NT2/D1 (cell line): ENCODE results near the gene ARMH2.

Source experiments
- DNase-seq: peaks from one replicate; pipeline ENCODE4 v3.0.0-alpha.2; 2011; ENCODE audit warnings: low read depth, low spot score
- H3K27me3 ChIP-seq: 2 replicates; pipeline ENCODE4 v1.6.0; 2011; ENCODE audit warnings: mild to moderate bottlenecking; ENCODE audit not compliant: insufficient read length, insufficient read depth
- H3K36me3 ChIP-seq: 2 replicates; pipeline ENCODE4 v1.6.1; 2011; ENCODE audit warnings: mild to moderate bottlenecking, low read length, mixed read lengths; ENCODE audit not compliant: insufficient read depth, insufficient read length
- H3K4me1 ChIP-seq: 2 replicates; pipeline ENCODE4 v1.5.1; 2011; ENCODE audit not compliant: insufficient read depth, insufficient read length
- H3K4me3 ChIP-seq: 2 replicates; pipeline ENCODE4 v1.5.1; 2011; ENCODE audit warnings: low read depth; ENCODE audit not compliant: insufficient read length
- H3K9ac ChIP-seq: 2 replicates; pipeline ENCODE4 v1.6.0; 2011; ENCODE audit warnings: low read depth; ENCODE audit not compliant: insufficient read length
- H3K9me3 ChIP-seq: 2 replicates; pipeline ENCODE4 v1.5.1; 2011; ENCODE audit warnings: mild to moderate bottlenecking, low read length; ENCODE audit not compliant: insufficient read depth
- SUZ12 ChIP-seq: IDR thresholded peaks from 2 replicates; pipeline ENCODE4 v1.6.1; 2011; ENCODE audit not compliant: insufficient read length, insufficient read depth; ENCODE audit errors: extremely low read depth
- YY1 ChIP-seq: IDR thresholded peaks from 2 replicates; pipeline ENCODE4 v1.6.1; 2011; ENCODE audit not compliant: insufficient read length, insufficient read depth
- ZNF274 ChIP-seq: IDR thresholded peaks from 2 replicates; pipeline ENCODE4 v1.6.1; 2011; ENCODE audit warnings: mild to moderate bottlenecking, low read depth, low read length

ARMH2 gene

GRCh38 chr6:24809728-24810127 is 11.0 kb upstream of the ARMH2 start:
- no peak overlapping the region for H3K9ac ChIP-seq
- no peaks in the 10 kb centered on the region for H3K36me3 ChIP-seq
- no peaks in the 10 kb centered on the region for H3K9me3 ChIP-seq
- no peak for DNase-seq
- no peak for TF ChIP-seq ZNF274
- no peaks in the 10 kb centered on the region for H3K27me3 ChIP-seq
- H3K4me1 ChIP-seq = no peaks in the 10 kb centered on the region
- H3K4me3 ChIP-seq = no peak overlapping the region

GRCh38 chr6:24807584-24807983 is 8.9 kb upstream of the ARMH2 start:
- no peaks in the 10 kb centered on the region for H3K36me3 ChIP-seq
- TF ChIP-seq YY1 = no peak
- TF ChIP-seq SUZ12 = no peak
- TF ChIP-seq ZNF274 = no peak

GRCh38 chr6:24802271-24803059 is 3.7 kb upstream of the ARMH2 start:
- Histone ChIP-seq H3K27me3 (no peaks in the 10 kb centered on the region), H3K36me3 (no peaks in the 10 kb centered on the region), H3K4me3 (no peak overlapping the region), H3K9ac (no peak overlapping the region), H3K4me1 (no peaks in the 10 kb centered on the region), H3K9me3 (no peaks in the 10 kb centered on the region)
- DNase-seq = no peak
- TF ChIP-seq YY1 (no peak), SUZ12 (no peak), ZNF274 (no peak)

More at GRCh38 chr6:24807584-24807983, 8.9 kb upstream of the ARMH2 start:
- Histone ChIP-seq H3K4me1 (no peaks in the 10 kb centered on the region), H3K4me3 (no peak overlapping the region), H3K9me3 (no peaks in the 10 kb centered on the region), H3K27me3 (no peaks in the 10 kb centered on the region), H3K9ac (no peak overlapping the region)
- DNase-seq = no peak

- Histone ChIP-seq H3K4me1 (no peaks in the 10 kb centered on the region), H3K9ac (no peak overlapping the region), H3K36me3 (no peaks in the 10 kb centered on the region), H3K9me3 (no peaks in the 10 kb centered on the region; the same call in 1 of the 2 replicates), H3K27me3 (no peaks in the 10 kb centered on the region), H3K4me3 (no peak overlapping the region)
- TF ChIP-seq YY1 (no peak), ZNF274 (no peak), SUZ12 (no peak)
- no peak for DNase-seq
Measured at GRCh38 chr6:24799541-24799915, 811 bp upstream of the ARMH2 start.

- TF ChIP-seq SUZ12 = no peak
- no peak for TF ChIP-seq ZNF274
- TF ChIP-seq YY1 = no peak
- Histone ChIP-seq H3K9me3 (no peaks in the 10 kb centered on the region; the same call in 1 of the 2 replicates), H3K9ac (no peak overlapping the region), H3K36me3 (no peaks in the 10 kb centered on the region), H3K4me1 (no peaks in the 10 kb centered on the region), H3K4me3 (no peak overlapping the region), H3K27me3 (no peaks in the 10 kb centered on the region)
- no peak for DNase-seq
Measured at GRCh38 chr6:24797596-24798216, 1.0 kb downstream of the ARMH2 start.

GRCh38 chr6:24796616-24797290 is 2.0 kb downstream of the ARMH2 start:
- Histone ChIP-seq H3K36me3 (no peaks in the 10 kb centered on the region), H3K4me1 (no peaks in the 10 kb centered on the region), H3K9me3 (no peaks in the 10 kb centered on the region; the same call in 1 of the 2 replicates), H3K27me3 (no peaks in the 10 kb centered on the region), H3K9ac (no peak overlapping the region), H3K4me3 (no peak overlapping the region)
- no peak for DNase-seq
- TF ChIP-seq SUZ12 (no peak), ZNF274 (no peak), YY1 (no peak)

GRCh38 chr6:24795106-24795505 is 3.6 kb downstream of the ARMH2 start:
- TF ChIP-seq SUZ12 (no peak), YY1 (no peak), ZNF274 (no peak)
- no peaks in the 10 kb centered on the region; the same call in 1 of the 2 replicates for H3K9me3 ChIP-seq
- H3K9ac ChIP-seq = no peak overlapping the region
- no peaks in the 10 kb centered on the region for H3K36me3 ChIP-seq
- H3K4me1 ChIP-seq = no peaks in the 10 kb centered on the region
- no peak overlapping the region for H3K4me3 ChIP-seq
- DNase-seq = no peak
- H3K27me3 ChIP-seq = no peaks in the 10 kb centered on the region
